T-helper 2 cell treated with Interferon-gamma antibody and Interleukin-4, amounts not matched to agents 5 μg/mL and 100 μg/mL, for 36 hours (primary cell): ENCODE results near the gene MRPS12.
A peak's percentile ranks its signal among the peaks of the same experiment; 100 is the strongest.

Experiments used
- DNase-seq: peaks from one replicate; pipeline ENCODE4 v3.0.0; 2021; ENCODE audit warnings: low spot score
- H3K27ac Mint-ChIP-seq: one replicate; pipeline ENCODE4 v1.8.0; 2021; ENCODE audit warnings: mild to moderate bottlenecking, mixed read lengths
- H3K27me3 Mint-ChIP-seq: one replicate; pipeline ENCODE4 v1.8.0; 2021; ENCODE audit warnings: low read depth, mixed read lengths
- H3K36me3 Mint-ChIP-seq: one replicate; pipeline ENCODE4 v1.8.0; 2021; ENCODE audit warnings: low read depth, mixed read lengths
- H3K4me1 Mint-ChIP-seq: one replicate; pipeline ENCODE4 v1.8.0; 2021; ENCODE audit warnings: low read depth, mixed read lengths
- H3K4me3 Mint-ChIP-seq: one replicate; pipeline ENCODE4 v1.8.0; 2022; ENCODE audit warnings: mild to moderate bottlenecking, moderate library complexity, mixed read lengths
- H3K9me3 Mint-ChIP-seq: one replicate; pipeline ENCODE4 v1.8.0; 2021; ENCODE audit warnings: mixed read lengths

The MRPS12 gene

GRCh38 chr19:38901683-38902082 is 29.1 kb upstream of the MRPS12 start:
- Mint-ChIP-seq H3K36me3 (peaks cover 23% of the 10 kb centered on the region), H3K4me3 (peak overlapping the region; percentile 52), H3K27me3 (no peaks in the 10 kb centered on the region), H3K27ac (peak overlapping the region; percentile 15), H3K9me3 (no peaks in the 10 kb centered on the region), H3K4me1 (peaks cover 20% of the 10 kb centered on the region)
- no peak for DNase-seq

DNA sequence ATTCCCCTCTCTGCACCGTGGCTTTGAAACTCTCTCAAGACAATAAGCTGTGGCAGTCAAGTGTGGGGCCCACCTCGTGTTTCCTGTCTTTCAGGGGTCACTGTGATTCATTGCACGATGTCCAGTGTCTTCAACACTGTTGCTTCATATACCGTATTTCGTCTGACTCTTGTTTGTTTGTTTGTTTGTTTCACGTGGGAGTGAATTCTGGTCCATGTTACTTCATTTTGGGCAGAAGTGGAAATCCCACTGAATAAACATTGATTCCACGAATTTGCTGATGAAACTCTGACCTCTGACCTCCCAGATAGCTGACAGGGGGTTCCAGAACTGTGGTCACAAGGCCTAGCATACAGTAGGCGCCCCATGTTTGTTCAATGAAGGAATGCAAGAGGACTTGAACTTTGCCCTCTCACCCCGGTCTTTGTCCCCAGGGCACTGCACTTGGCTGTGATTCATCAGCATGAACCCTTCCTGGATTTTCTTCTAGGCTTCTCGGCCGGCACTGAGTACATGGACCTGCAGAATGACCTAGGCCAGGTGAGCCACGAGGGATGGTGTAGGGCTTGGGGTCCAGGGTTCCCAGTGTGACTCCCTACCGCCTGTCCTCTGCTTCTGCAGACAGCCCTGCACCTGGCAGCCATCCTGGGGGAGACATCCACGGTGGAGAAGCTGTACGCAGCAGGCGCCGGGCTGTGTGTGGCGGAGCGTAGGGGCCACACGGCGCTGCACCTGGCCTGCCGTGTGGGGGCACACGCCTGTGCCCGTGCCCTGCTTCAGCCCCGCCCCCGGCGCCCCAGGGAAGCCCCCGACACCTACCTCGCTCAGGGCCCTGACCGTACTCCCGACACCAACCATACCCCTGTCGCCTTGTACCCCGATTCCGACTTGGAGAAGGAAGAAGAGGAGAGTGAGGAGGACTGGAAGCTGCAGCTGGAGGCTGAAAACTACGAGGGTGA is 25.9 kb upstream of the MRPS12 start:
- no peak overlapping the region for H3K27ac Mint-ChIP-seq
- no peaks in the 10 kb centered on the region for H3K27me3 Mint-ChIP-seq
- DNase-seq: no peak
- peaks cover 41% of the 10 kb centered on the region for H3K36me3 Mint-ChIP-seq
- no peaks in the 10 kb centered on the region for H3K9me3 Mint-ChIP-seq
- peaks cover 12% of the 10 kb centered on the region for H3K4me1 Mint-ChIP-seq
- no peak overlapping the region for H3K4me3 Mint-ChIP-seq

GRCh38 chr19:38905620-38906019 is 25.1 kb upstream of the MRPS12 start:
- H3K36me3 Mint-ChIP-seq: peaks cover 43% of the 10 kb centered on the region
- no peak overlapping the region for H3K4me3 Mint-ChIP-seq
- peaks cover 12% of the 10 kb centered on the region for H3K4me1 Mint-ChIP-seq
- H3K27ac Mint-ChIP-seq: no peak overlapping the region
- no peak for DNase-seq
- no peaks in the 10 kb centered on the region for H3K9me3 Mint-ChIP-seq
- H3K27me3 Mint-ChIP-seq: no peaks in the 10 kb centered on the region

DNA sequence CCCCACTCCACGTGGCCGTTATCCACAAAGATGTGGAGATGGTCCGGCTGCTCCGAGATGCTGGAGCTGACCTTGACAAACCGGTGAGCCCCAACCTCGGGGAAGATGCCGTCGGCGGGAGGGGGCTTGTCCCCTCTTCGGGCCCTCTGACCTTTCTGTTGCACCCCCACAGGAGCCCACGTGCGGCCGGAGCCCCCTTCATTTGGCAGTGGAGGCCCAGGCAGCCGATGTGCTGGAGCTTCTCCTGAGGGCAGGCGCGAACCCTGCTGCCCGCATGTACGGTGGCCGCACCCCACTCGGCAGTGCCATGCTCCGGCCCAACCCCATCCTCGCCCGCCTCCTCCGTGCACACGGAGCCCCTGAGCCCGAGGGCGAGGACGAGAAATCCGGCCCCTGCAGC is 23.5 kb upstream of the MRPS12 start:
- no peak for DNase-seq
- Mint-ChIP-seq H3K4me3 (no peak overlapping the region), H3K36me3 (peaks cover 40% of the 10 kb centered on the region)

GRCh38 chr19:38907670-38908069 is 23.1 kb upstream of the MRPS12 start:
- no peak overlapping the region for H3K4me3 Mint-ChIP-seq
- no peaks in the 10 kb centered on the region for H3K27me3 Mint-ChIP-seq
- no peak for DNase-seq
- H3K9me3 Mint-ChIP-seq: no peaks in the 10 kb centered on the region
- peaks cover 40% of the 10 kb centered on the region for H3K36me3 Mint-ChIP-seq
- H3K27ac Mint-ChIP-seq: no peak overlapping the region
- peaks cover 7% of the 10 kb centered on the region for H3K4me1 Mint-ChIP-seq

More for the DNA sequence above, 23.5 kb upstream of the MRPS12 start:
- Mint-ChIP-seq H3K27ac (no peak overlapping the region), H3K9me3 (no peaks in the 10 kb centered on the region), H3K4me1 (peaks cover 7% of the 10 kb centered on the region), H3K27me3 (no peaks in the 10 kb centered on the region)

- Mint-ChIP-seq H3K36me3 (peaks cover 38% of the 10 kb centered on the region), H3K9me3 (no peaks in the 10 kb centered on the region), H3K27ac (no peak overlapping the region), H3K4me1 (peaks cover 6% of the 10 kb centered on the region), H3K27me3 (no peaks in the 10 kb centered on the region), H3K4me3 (no peak overlapping the region)
- DNase-seq: no peak
These were observed 21.8 kb upstream of the MRPS12 start for GRCh38 chr19:38908911-38909310.

- H3K27ac Mint-ChIP-seq: no peak overlapping the region
These were observed 20.3 kb upstream of the MRPS12 start for GRCh38 chr19:38910488-38910887.

GRCh38 chr19:38911388-38912001 is 19.2 kb upstream of the MRPS12 start:
- H3K27me3 Mint-ChIP-seq: no peaks in the 10 kb centered on the region
- H3K9me3 Mint-ChIP-seq: no peaks in the 10 kb centered on the region
- H3K4me3 Mint-ChIP-seq: no peak overlapping the region
- no peak overlapping the region for H3K27ac Mint-ChIP-seq
- H3K4me1 Mint-ChIP-seq: peaks cover 6% of the 10 kb centered on the region
- H3K36me3 Mint-ChIP-seq: peaks cover 28% of the 10 kb centered on the region
- no peak for DNase-seq

More at GRCh38 chr19:38910488-38910887, 20.3 kb upstream of the MRPS12 start:
- Mint-ChIP-seq H3K4me3 (no peak overlapping the region), H3K9me3 (no peaks in the 10 kb centered on the region), H3K27me3 (no peaks in the 10 kb centered on the region), H3K36me3 (peaks cover 28% of the 10 kb centered on the region), H3K4me1 (peaks cover 6% of the 10 kb centered on the region)
- DNase-seq: no peak

DNA sequence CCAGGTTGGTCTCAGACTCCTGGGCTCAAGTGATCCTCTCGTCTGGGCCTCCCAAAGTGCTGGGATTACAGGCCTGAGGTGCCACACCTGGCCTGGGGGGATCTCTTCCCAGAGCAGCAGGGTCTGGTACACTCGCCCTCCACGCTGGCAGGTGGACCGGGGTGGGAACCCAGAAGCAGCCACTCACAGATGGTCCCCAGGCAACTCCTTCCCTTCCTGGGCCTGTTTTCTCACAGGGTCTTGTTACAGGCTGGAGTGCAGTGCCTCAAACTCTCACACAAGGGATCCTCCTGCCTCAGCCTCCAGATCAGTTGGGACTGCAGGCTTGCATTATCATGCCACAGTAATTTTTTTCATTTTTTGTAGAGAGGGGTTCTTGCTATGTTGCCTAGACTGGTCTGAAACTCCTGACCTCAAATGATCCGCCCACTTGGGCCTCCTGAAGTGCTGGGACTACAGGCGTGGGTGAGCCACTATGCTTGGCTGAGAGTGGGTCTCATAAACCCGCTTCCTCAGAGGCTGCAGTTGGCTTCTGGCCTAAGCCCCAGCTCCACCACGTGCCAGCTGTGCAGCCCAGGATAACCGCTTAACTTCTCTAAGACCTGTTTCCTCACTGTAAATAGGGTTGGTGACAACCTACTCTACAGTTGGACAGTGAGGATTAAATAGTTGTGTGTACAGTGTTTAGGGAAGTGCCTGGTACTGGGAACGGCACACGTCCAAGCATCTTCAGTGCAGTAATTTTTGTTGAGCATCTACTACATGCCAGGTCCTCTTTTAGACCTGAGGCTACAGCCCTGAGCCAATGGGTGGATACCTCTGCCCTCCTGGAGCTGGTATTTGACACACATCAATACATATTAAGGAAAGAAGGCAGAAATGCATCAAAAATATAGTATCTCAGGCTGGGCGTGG is 17.9 kb upstream of the MRPS12 start:
- Mint-ChIP-seq H3K9me3 (no peaks in the 10 kb centered on the region), H3K4me1 (peaks cover 6% of the 10 kb centered on the region), H3K27me3 (no peaks in the 10 kb centered on the region), H3K27ac (peak overlapping the region; percentile 41), H3K4me3 (no peak overlapping the region), H3K36me3 (peaks cover 16% of the 10 kb centered on the region)
- DNase-seq: no peak

DNA sequence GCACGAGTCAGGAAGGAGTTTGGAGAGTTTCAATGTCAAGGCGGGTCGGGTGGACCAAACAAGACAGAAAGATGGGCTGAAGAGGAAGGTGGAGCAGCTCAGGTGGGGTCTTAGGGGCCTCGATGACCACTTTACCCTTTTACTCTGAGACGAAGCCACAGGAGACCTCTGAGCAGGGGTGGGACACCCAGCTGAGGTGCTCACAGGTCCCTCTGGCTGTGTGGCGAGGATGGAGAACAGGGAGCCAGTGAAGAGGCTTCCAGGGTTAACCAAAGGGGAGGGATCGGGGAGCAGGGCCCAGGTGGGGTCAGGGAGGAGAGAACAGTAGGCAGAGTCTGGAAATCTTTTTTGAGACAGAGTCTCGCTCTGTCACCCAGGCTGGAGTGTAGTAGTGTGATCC is 16.8 kb upstream of the MRPS12 start:
- Mint-ChIP-seq H3K4me1 (peaks cover 3% of the 10 kb centered on the region), H3K9me3 (no peaks in the 10 kb centered on the region), H3K27me3 (no peaks in the 10 kb centered on the region), H3K36me3 (peaks cover 11% of the 10 kb centered on the region), H3K27ac (no peak overlapping the region), H3K4me3 (no peak overlapping the region)
- DNase-seq: no peak

DNA sequence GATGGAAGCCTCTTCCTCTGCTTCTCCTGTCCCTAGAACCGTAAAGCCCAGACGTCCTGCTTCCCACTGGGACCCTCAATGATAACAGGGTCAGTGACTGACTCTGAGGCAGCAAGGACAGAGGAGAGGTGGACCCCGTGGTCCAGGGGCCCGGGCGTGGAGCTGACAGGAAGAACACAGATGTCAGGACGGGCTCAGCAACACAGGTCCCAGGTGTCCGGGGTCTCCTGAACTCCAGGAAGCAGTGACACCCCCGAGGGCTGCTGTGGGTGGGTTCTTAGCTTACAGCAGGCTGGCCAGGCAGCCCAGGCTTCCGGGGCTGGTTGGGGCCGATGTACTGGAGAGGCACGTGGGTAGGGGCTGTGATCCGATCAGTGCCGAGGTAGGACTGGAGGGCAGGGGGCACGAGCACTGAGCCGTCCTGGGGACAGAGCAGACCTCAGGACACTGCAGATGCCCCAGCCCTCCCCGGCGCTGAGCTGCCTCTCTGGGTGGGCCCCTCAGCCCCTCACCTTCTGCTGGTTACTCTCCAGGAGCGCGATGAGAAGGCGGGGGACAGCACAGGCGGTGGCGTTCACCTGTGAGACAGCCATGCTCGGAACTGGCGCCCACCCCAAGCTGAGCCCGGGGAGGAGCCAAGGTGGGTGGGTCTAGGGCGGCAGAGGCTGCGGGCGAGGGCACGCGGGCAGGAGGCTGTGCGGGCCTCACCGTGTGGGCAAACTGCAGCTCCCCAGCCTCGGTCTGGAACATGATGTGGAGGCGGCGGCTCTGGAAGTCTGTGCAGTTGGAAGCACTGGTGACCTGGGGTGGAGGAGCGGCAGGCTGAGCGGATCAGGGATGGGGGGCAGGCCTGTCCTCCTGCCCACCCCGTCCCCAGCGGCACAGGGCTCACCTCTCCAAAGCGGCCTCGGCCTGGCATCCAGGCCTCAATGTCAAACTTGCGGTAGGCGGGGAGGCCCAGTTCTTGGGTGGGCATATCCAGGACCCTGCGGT is 15.1 kb upstream of the MRPS12 start:
- Mint-ChIP-seq H3K27me3 (no peaks in the 10 kb centered on the region), H3K4me3 (no peak overlapping the region), H3K4me1 (peaks cover 3% of the 10 kb centered on the region), H3K27ac (no peak overlapping the region), H3K9me3 (no peaks in the 10 kb centered on the region), H3K36me3 (peaks cover 6% of the 10 kb centered on the region)
- DNase-seq: no peak

DNA sequence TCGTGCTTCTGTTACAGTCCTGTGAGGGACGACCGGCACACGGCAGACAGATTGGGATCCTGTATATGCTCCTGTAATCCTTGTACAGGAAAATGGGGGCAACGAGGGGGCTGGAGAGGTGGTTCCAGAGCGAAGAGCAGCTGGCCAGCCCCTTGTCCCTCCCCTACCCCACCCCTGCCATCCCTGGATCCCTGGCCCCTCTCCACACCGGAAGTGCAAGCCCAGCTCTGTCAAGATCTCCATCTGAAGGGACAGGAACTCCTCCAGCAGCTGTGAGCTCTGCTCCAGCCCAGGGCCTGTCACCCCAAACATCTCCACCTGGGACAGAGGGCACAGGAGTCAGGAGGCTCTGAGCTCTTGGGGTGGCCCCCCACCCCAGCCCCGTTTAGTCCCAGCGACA is 13.2 kb upstream of the MRPS12 start:
- no peaks in the 10 kb centered on the region for H3K27me3 Mint-ChIP-seq
- peaks cover 9% of the 10 kb centered on the region for H3K36me3 Mint-ChIP-seq
- DNase-seq: no peak
- no peak overlapping the region for H3K4me3 Mint-ChIP-seq
- no peaks in the 10 kb centered on the region for H3K9me3 Mint-ChIP-seq
- H3K4me1 Mint-ChIP-seq: peaks cover 3% of the 10 kb centered on the region
- no peak overlapping the region for H3K27ac Mint-ChIP-seq
